Measurements from ENCODE around the gene TRAPPC3. TPM values are rescaled to one million over a fixed set of nuclear protein-coding genes. Genes with fewer than 3 reads are reported as not detected.

The TRAPPC3 gene
- total RNA-seq, 1 experiment from 2014 or later, result 119 TPM

- intact Hi-C loops (cut with micrococcal nuclease), result no loop called here
- BruUV-seq (replicated peaks), result no TSS peak
- Histone ChIP-seq H3K79me2 (ENCODE audit: low read length) (peaks cover 13% of the 10 kb centered on the region; the same call in 1 of the 2 replicates), H3K4me1 (ENCODE audit: insufficient read depth, low read length) (peaks cover 18% of the 10 kb centered on the region), H3K9me3 (ENCODE audit: low read length) (no peaks in the 10 kb centered on the region), H3K27ac (ENCODE audit: low read length) (no peak overlapping the region), H4K20me1 (ENCODE audit: low read length) (no peaks in the 10 kb centered on the region), H3K4me3 (ENCODE audit: low read length) (no peak overlapping the region), H3K4me2 (ENCODE audit: low read length) (no peak overlapping the region), H2AFZ (ENCODE audit: low read length) (no peak overlapping the region), H3K9ac (ENCODE audit: low read length) (no peak overlapping the region), H3K9me2 (replicated peaks; ENCODE audit: low read length) (no peaks in the 10 kb centered on the region), H3K36me3 (ENCODE audit: low read depth, low read length) (peaks cover 43% of the 10 kb centered on the region), H3K27me3 (ENCODE audit: low read length) (no peaks in the 10 kb centered on the region), H3F3A (ENCODE audit: low read length, unreplicated experiment) (no peaks in the 10 kb centered on the region)
- TF ChIP-seq EZH2phosphoT487 (IDR thresholded peaks at IDR 0.05; ENCODE audit: borderline replicate concordance, low read length) (no peak), EZH2 (IDR thresholded peaks at IDR 0.05; ENCODE audit: low read length, unreplicated experiment) (no peak)
- TF ChIP-seq, protein P1, sequence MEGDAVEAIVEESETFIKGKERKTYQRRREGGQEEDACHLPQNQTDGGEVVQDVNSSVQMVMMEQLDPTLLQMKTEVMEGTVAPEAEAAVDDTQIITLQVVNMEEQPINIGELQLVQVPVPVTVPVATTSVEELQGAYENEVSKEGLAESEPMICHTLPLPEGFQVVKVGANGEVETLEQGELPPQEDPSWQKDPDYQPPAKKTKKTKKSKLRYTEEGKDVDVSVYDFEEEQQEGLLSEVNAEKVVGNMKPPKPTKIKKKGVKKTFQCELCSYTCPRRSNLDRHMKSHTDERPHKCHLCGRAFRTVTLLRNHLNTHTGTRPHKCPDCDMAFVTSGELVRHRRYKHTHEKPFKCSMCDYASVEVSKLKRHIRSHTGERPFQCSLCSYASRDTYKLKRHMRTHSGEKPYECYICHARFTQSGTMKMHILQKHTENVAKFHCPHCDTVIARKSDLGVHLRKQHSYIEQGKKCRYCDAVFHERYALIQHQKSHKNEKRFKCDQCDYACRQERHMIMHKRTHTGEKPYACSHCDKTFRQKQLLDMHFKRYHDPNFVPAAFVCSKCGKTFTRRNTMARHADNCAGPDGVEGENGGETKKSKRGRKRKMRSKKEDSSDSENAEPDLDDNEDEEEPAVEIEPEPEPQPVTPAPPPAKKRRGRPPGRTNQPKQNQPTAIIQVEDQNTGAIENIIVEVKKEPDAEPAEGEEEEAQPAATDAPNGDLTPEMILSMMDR (conservative IDR thresholded peaks at IDR 0.05; ENCODE audit: low read depth, low read length), result no peak
- DNase-seq, result no peak
- no peak for ATAC-seq
- ChIA-PET CTCF (no interaction called here), POLR2A (ENCODE audit: unreplicated experiment) (no interaction called here)
Observed at GRCh38 chr1:36175137-36176095, 26.1 kb upstream of the TRAPPC3 start.

DNA sequence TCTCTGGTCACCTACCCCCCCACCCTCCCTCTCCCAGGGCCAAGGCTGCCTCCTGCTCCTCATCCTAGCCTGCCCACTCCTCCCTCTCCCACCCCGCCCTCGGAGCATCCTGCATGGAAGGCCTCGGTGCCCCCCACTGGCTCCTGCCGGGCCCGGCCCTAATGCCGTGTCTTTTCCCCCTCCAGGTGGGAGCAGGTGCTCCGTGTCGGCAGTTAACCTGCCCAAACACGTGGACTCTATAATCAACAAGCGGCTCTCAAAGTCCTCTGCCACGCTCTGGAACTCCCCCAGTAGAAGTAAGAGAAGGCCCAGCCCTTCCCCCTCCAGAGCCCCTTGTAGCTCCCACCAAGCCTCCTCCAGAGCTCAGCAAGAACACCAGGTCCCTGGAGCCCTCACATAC, 25.4 kb upstream of the TRAPPC3 start:
- Histone ChIP-seq H3K79me2 (ENCODE audit: low read length) (peaks cover 20% of the 10 kb centered on the region; the same call in 1 of the 2 replicates), H3K4me1 (ENCODE audit: insufficient read depth, low read length) (peaks cover 18% of the 10 kb centered on the region)
- POLR2A ChIA-PET (ENCODE audit: unreplicated experiment), result no interaction called here

More for the DNA sequence above, 25.4 kb upstream of the TRAPPC3 start:
- Histone ChIP-seq H3K9me3 (ENCODE audit: low read length) (no peaks in the 10 kb centered on the region), H3K27ac (ENCODE audit: low read length) (no peak overlapping the region), H4K20me1 (ENCODE audit: low read length) (no peaks in the 10 kb centered on the region), H3F3A (ENCODE audit: low read length, unreplicated experiment) (no peaks in the 10 kb centered on the region), H2AFZ (ENCODE audit: low read length) (no peak overlapping the region), H3K27me3 (ENCODE audit: low read length) (no peaks in the 10 kb centered on the region), H3K4me2 (ENCODE audit: low read length) (no peak overlapping the region), H3K4me3 (ENCODE audit: low read length) (no peak overlapping the region), H3K9ac (ENCODE audit: low read length) (no peak overlapping the region), H3K9me2 (replicated peaks; ENCODE audit: low read length) (no peaks in the 10 kb centered on the region), H3K36me3 (ENCODE audit: low read depth, low read length) (peaks cover 38% of the 10 kb centered on the region)
- DNase-seq (no peak), ATAC-seq (no peak)
- intact Hi-C loops (cut with micrococcal nuclease), result no loop called here
- TF ChIP-seq EZH2phosphoT487 (IDR thresholded peaks at IDR 0.05; ENCODE audit: borderline replicate concordance, low read length) (no peak), EZH2 (IDR thresholded peaks at IDR 0.05; ENCODE audit: low read length, unreplicated experiment) (no peak)
- TF ChIP-seq, protein P1 (conservative IDR thresholded peaks at IDR 0.05; ENCODE audit: low read depth, low read length), result no peak
- no TSS peak for BruUV-seq (replicated peaks)
- CTCF ChIA-PET, result no interaction called here
